ENCODE data around the gene LYST. TPM values are rescaled to one million over a fixed set of nuclear protein-coding genes. Genes with fewer than 3 reads are reported as not detected.

LYST gene
- total and polyA plus RNA-seq, 2 of the 4 experiments (the other 2 are of a cell fraction) = 2.2 to 7.2 TPM

DNA sequence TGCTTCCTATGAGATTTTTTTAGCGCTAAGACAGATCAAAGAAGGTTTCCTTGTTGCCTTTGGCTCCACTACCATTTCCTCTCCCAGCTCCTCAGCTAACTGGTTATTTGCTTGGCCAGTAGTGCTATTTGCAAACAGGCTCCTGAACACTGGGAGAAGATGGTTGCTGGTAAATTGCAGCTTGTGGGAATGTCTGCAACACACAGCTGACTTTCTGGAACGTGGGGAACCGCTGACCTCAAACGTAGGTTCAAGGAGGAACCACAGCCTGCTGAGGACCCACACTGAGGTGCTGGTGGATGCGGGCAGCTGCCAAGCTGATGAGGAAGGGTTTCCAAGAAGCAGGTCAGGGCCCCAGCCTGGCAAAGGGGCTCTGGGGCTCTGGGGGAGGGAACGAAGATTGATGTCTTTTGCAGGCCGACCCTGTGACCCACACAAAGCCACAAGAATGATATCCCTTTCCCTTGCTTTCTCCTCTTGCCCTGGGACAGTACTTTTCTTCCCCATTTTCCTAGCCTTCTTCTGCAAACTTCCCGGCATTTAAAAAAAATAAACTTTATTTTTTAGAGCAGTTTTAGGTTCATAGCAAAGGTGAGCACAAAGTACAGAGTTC is 241.9 kb downstream of the LYST start:
- ChIA-PET POLR2A (ENCODE audit: unreplicated experiment) (no interaction called here), CTCF (no interaction called here)
- Histone ChIP-seq H3K4me2 (ENCODE audit: low read depth, low read length) (peak overlapping the region; percentile 46; the same call in 1 of the 2 replicates), H3K23ac (ENCODE audit: low read depth, low read length) (no peak overlapping the region; the same call in 1 of the 2 replicates), H4K8ac (ENCODE audit: low read depth in 2 of 2, low read length in 2 of 2) (no peak overlapping the region), H3K27me3 (ENCODE audit: control insufficient read depth, insufficient read depth, low read length) (peaks cover 11% of the 10 kb centered on the region), H2BK5ac (ENCODE audit: low read depth, low read length, poor library complexity, severe bottlenecking) (no peak overlapping the region), H2AK9ac (replicated peaks; ENCODE audit: low read depth, low read length, poor library complexity) (no peak overlapping the region), H3K14ac (replicated peaks; ENCODE audit: low read depth, low read length) (no peak overlapping the region), H2BK120ac (ENCODE audit: low read depth, low read length) (no peak overlapping the region), H3K36me3 (ENCODE audit: control insufficient read depth, insufficient read depth, low read length) (no peaks in the 10 kb centered on the region), H3K79me1 (ENCODE audit: low read depth in 1 of 2, low read length in 2 of 2) (no peaks in the 10 kb centered on the region), H3K56ac (ENCODE audit: extremely low read depth, insufficient read depth, low read length) (no peak overlapping the region), H4K20me1 (ENCODE audit: insufficient read depth, low read length) (no peaks in the 10 kb centered on the region), H3K27ac (ENCODE audit: insufficient read depth, low read length) (no peak overlapping the region), H3K9me3 (ENCODE audit: control insufficient read depth, insufficient read depth, low read length) (no peaks in the 10 kb centered on the region), H2AFZ (replicated peaks; ENCODE audit: low read length, poor library complexity) (no peak overlapping the region), H4K5ac (ENCODE audit: low read depth, low read length) (no peak overlapping the region), H3K18ac (ENCODE audit: low read depth, low read length) (no peak overlapping the region), H3K9me1 (ENCODE audit: insufficient read depth, low read length) (no peaks in the 10 kb centered on the region), H3K4me3 (ENCODE audit: insufficient read depth, low read depth, low read length) (no peak overlapping the region), H4K91ac (ENCODE audit: insufficient read depth, low read depth, low read length) (no peak overlapping the region), H3K4me1 (ENCODE audit: control insufficient read depth, insufficient read depth, low read length) (no peaks in the 10 kb centered on the region), H3K9ac (ENCODE audit: low read depth, low read length) (no peak overlapping the region), H3K4ac (ENCODE audit: low read depth, low read length) (no peak overlapping the region), H2AK5ac (ENCODE audit: low read depth, low read length) (no peak overlapping the region), H2BK20ac (ENCODE audit: low read depth, low read length) (no peak overlapping the region), H2BK15ac (ENCODE audit: low read depth, low read length) (no peak overlapping the region)
- in situ Hi-C loops (cut with MboI; ENCODE audit: low sequenced_read_pairs) (no loop called here), intact Hi-C loops (cut with micrococcal nuclease) (no loop called here), dilution Hi-C loops (cut with HindIII; ENCODE audit: low sequenced_read_pairs, unreplicated experiment) (no loop called here)
- no TSS peak for BruUV-seq (replicated peaks)
- 20% methylated on average over 2 of the region's 8 CpGs; no CpG with 5 or more reads in 1 of the 2 experiments for WGBS, 2 experiments (ENCODE audit: extremely low coverage in 2 of 2, insufficient read length in 1 of 2)
- TF ChIP-seq, protein P1, sequence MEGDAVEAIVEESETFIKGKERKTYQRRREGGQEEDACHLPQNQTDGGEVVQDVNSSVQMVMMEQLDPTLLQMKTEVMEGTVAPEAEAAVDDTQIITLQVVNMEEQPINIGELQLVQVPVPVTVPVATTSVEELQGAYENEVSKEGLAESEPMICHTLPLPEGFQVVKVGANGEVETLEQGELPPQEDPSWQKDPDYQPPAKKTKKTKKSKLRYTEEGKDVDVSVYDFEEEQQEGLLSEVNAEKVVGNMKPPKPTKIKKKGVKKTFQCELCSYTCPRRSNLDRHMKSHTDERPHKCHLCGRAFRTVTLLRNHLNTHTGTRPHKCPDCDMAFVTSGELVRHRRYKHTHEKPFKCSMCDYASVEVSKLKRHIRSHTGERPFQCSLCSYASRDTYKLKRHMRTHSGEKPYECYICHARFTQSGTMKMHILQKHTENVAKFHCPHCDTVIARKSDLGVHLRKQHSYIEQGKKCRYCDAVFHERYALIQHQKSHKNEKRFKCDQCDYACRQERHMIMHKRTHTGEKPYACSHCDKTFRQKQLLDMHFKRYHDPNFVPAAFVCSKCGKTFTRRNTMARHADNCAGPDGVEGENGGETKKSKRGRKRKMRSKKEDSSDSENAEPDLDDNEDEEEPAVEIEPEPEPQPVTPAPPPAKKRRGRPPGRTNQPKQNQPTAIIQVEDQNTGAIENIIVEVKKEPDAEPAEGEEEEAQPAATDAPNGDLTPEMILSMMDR (conservative IDR thresholded peaks at IDR 0.05; ENCODE audit: low read depth, low read length) = no peak
- DNase-seq (peak; percentile 53), ATAC-seq (ENCODE audit: low read depth) (peak; percentile 56)

Measured in IMR-90 (cell line).